HG03039 (cell line): Measurements from ENCODE around the gene THAP10.
"Not testable (repeated sequence)": the region's sequence is repeated elsewhere in the genome, so short reads cannot be mapped to it uniquely, and the experiment has no call there.

Experiments
- ATAC-seq: cut with Tn5 transposase; IDR thresholded peaks from one replicate; pipeline ENCODE4 v1.9.1; 2021; ENCODE audit warnings: mild to moderate bottlenecking, moderate library complexity; ENCODE audit not compliant: unreplicated experiment

The THAP10 gene

GRCh38 chr15:70879401-70879800 lies 12.8 kb downstream of the THAP10 start:
- ATAC-seq: no peak

- ATAC-seq: no peak
These were observed 15.6 kb downstream of the THAP10 start for GRCh38 chr15:70876683-70877082.

GRCh38 chr15:70876011-70876410 lies 16.2 kb downstream of the THAP10 start:
- ATAC-seq: no peak

GRCh38 chr15:70875001-70875782 lies 17.0 kb downstream of the THAP10 start:
- no peak for ATAC-seq

GRCh38 chr15:70873232-70874054 lies 18.8 kb downstream of the THAP10 start:
- ATAC-seq: no peak

GRCh38 chr15:70871490-70871889 lies 20.7 kb downstream of the THAP10 start:
- not testable (repeated sequence) for ATAC-seq

- ATAC-seq: no peak
These were observed 22.2 kb downstream of the THAP10 start for GRCh38 chr15:70870051-70870450.

GRCh38 chr15:70869346-70869745 lies 22.9 kb downstream of the THAP10 start:
- ATAC-seq: no peak

GRCh38 chr15:70867911-70868467 lies 24.2 kb downstream of the THAP10 start:
- ATAC-seq: no peak

GRCh38 chr15:70866982-70867641 lies 25.1 kb downstream of the THAP10 start:
- ATAC-seq: no peak

GRCh38 chr15:70863450-70864218 lies 28.6 kb downstream of the THAP10 start:
- ATAC-seq: no peak

- ATAC-seq: no peak
These were observed 32.2 kb downstream of the THAP10 start for GRCh38 chr15:70859998-70860397.

GRCh38 chr15:70859322-70859908 lies 32.8 kb downstream of the THAP10 start:
- ATAC-seq: no peak

GRCh38 chr15:70858614-70859321 lies 33.5 kb downstream of the THAP10 start:
- ATAC-seq: not testable (repeated sequence)

GRCh38 chr15:70857562-70858285 lies 34.5 kb downstream of the THAP10 start:
- ATAC-seq: no peak

- no peak for ATAC-seq
These were observed 35.2 kb downstream of the THAP10 start for GRCh38 chr15:70856884-70857561.

GRCh38 chr15:70856177-70856883 lies 35.9 kb downstream of the THAP10 start:
- no peak for ATAC-seq

GRCh38 chr15:70855764-70856163 lies 36.5 kb downstream of the THAP10 start:
- ATAC-seq: no peak
